ENCODE results near the gene MIER2.

Gene MIER2

DNA sequence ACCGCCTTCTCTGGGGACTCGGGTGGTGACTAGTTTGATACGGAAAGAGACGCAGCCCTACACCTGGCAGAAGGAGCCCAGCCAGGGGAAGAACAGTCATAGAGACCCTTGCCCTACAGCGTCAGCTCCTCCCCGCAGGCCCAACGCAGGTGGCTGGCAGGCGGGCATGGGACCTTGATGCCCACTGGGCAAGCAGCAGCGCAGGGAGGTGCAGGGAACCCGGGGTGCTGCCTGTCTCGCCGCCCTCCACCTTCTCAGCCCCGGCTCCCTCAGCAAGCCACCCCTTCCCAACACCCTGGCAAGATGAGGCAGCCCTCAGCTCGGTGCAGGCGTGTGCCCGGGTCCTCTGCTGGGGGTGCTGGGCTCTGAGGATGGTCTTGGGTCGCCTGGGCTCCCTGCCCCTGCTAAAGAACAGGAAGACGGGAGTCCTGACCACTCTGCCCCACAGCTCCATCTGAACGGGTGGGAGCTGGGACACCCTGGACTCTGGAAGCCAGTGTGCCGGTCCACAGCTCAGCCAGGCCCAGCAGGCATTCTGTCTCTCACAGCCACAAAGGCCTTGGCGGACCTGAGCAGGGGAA is 9.0 kb downstream of the MIER2 start:
- no peak for ATAC-seq
- TF ChIP-seq, protein P1, sequence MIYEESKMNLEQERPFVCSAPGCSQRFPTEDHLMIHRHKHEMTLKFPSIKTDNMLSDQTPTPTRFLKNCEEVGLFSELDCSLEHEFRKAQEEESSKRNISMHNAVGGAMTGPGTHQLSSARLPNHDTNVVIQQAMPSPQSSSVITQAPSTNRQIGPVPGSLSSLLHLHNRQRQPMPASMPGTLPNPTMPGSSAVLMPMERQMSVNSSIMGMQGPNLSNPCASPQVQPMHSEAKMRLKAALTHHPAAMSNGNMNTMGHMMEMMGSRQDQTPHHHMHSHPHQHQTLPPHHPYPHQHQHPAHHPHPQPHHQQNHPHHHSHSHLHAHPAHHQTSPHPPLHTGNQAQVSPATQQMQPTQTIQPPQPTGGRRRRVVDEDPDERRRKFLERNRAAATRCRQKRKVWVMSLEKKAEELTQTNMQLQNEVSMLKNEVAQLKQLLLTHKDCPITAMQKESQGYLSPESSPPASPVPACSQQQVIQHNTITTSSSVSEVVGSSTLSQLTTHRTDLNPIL (CRISPR knock-in tag; IDR thresholded peaks at IDR 0.05; ENCODE audit: low read depth), result no peak

DNA sequence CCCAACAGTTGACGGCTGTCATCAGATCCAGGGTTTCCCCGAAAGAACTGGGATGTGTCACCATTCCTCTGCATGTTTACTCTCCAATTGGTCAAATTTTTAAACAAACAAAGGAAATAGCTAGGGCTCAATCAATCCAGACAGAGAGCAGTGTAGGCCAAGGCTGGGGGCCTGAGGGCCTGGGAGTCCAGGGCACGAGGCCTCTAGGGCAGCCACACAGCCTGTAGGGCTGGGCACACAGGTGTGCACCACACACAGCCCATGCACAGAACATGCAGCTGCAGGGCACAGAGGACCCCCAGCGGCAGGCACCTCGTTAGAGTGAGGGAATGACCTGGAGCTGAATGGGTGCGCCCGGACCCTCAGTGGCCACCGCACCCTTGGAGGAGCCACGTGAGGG is 9.5 kb downstream of the MIER2 start:
- TF ChIP-seq SNAI2 (CRISPR knock-in tag; IDR thresholded peaks at IDR 0.05) (no peak), ZNF565 (CRISPR knock-in tag; conservative IDR thresholded peaks at IDR 0.05; ENCODE audit: low read depth) (no peak), ISL1 (CRISPR knock-in tag; IDR thresholded peaks at IDR 0.05) (no peak), RARB (CRISPR knock-in tag; IDR thresholded peaks at IDR 0.05) (no peak), ZNF8 (CRISPR knock-in tag; IDR thresholded peaks at IDR 0.05) (no peak), ZNF70 (CRISPR knock-in tag; IDR thresholded peaks at IDR 0.05) (no peak), OSR1 (CRISPR knock-in tag; IDR thresholded peaks at IDR 0.05) (no peak)
- TF ChIP-seq, protein P2, sequence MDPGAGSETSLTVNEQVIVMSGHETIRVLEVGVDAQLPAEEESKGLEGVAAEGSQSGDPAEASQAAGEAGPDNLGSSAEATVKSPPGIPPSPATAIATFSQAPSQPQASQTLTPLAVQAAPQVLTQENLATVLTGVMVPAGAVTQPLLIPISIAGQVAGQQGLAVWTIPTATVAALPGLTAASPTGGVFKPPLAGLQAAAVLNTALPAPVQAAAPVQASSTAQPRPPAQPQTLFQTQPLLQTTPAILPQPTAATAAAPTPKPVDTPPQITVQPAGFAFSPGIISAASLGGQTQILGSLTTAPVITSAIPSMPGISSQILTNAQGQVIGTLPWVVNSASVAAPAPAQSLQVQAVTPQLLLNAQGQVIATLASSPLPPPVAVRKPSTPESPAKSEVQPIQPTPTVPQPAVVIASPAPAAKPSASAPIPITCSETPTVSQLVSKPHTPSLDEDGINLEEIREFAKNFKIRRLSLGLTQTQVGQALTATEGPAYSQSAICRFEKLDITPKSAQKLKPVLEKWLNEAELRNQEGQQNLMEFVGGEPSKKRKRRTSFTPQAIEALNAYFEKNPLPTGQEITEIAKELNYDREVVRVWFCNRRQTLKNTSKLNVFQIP (CRISPR knock-in tag; IDR thresholded peaks at IDR 0.05; ENCODE audit: borderline replicate concordance, low read depth), result no peak
- TF ChIP-seq, protein P1 (CRISPR knock-in tag; IDR thresholded peaks at IDR 0.05; ENCODE audit: low read depth), result no peak
- TF ChIP-seq, protein P3, sequence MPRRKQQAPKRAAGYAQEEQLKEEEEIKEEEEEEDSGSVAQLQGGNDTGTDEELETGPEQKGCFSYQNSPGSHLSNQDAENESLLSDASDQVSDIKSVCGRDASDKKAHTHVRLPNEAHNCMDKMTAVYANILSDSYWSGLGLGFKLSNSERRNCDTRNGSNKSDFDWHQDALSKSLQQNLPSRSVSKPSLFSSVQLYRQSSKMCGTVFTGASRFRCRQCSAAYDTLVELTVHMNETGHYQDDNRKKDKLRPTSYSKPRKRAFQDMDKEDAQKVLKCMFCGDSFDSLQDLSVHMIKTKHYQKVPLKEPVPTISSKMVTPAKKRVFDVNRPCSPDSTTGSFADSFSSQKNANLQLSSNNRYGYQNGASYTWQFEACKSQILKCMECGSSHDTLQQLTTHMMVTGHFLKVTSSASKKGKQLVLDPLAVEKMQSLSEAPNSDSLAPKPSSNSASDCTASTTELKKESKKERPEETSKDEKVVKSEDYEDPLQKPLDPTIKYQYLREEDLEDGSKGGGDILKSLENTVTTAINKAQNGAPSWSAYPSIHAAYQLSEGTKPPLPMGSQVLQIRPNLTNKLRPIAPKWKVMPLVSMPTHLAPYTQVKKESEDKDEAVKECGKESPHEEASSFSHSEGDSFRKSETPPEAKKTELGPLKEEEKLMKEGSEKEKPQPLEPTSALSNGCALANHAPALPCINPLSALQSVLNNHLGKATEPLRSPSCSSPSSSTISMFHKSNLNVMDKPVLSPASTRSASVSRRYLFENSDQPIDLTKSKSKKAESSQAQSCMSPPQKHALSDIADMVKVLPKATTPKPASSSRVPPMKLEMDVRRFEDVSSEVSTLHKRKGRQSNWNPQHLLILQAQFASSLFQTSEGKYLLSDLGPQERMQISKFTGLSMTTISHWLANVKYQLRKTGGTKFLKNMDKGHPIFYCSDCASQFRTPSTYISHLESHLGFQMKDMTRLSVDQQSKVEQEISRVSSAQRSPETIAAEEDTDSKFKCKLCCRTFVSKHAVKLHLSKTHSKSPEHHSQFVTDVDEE (CRISPR knock-in tag; IDR thresholded peaks at IDR 0.05), result no peak
- ATAC-seq, result no peak

DNA sequence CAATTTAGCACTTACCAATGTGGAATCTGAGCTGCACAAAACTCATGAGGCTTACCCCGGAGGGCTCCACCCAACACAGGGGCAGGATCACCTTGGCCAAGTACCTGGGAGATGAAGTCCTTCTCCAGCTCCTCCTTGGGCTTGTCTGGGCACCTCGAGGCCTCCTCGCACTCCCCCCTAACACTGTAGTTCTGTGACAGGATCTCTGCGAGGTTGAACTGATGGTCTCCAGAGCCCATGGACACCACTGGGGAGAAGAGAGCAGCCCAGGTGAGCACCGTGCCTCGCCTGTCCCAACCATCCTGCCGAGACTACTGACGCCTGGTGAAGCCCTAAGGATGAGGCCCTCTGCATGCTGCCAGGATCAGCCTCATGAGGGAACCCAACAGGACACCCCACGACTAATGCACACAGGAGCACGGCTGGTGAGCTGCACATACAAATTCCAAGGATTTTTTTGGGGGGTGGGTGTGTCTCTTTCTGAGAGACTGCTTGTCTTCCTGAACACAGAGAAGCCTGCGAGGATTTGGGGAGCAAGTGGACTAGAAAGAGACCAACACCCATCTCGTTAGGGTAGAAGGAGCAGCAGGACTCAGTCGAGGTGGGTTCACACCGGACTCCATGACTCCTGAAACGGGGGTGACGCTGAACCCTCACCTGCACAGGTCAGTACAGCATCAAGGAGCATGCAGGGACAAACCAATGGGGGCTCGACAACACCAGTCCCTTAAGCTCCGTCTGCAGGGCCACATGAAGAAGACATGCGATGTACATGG is 10.1 kb downstream of the MIER2 start:
- no peak for TF ChIP-seq SNAI2 (CRISPR knock-in tag; IDR thresholded peaks at IDR 0.05)
- TF ChIP-seq RARB (CRISPR knock-in tag; IDR thresholded peaks at IDR 0.05), result no peak
- no peak for TF ChIP-seq PPARA (CRISPR knock-in tag; IDR thresholded peaks at IDR 0.05; ENCODE audit: borderline replicate concordance)
- TF ChIP-seq GLIS3 (CRISPR knock-in tag; IDR thresholded peaks at IDR 0.05), result no peak
- TF ChIP-seq ZNF8 (CRISPR knock-in tag; IDR thresholded peaks at IDR 0.05), result no peak
- no peak for TF ChIP-seq TOX (CRISPR knock-in tag; IDR thresholded peaks at IDR 0.05; ENCODE audit: borderline replicate concordance)
- no peak for TF ChIP-seq ARNTL (CRISPR knock-in tag; IDR thresholded peaks at IDR 0.05; ENCODE audit: borderline replicate concordance, low read depth)
- TF ChIP-seq, protein P2 (CRISPR knock-in tag; IDR thresholded peaks at IDR 0.05; ENCODE audit: borderline replicate concordance, low read depth), result no peak
- TF ChIP-seq ZFP3 (CRISPR knock-in tag; IDR thresholded peaks at IDR 0.05), result no peak
- no peak for TF ChIP-seq ESRRG (CRISPR knock-in tag; IDR thresholded peaks at IDR 0.05)
- TF ChIP-seq ISL1 (CRISPR knock-in tag; IDR thresholded peaks at IDR 0.05), result no peak
- TF ChIP-seq, protein P3 (CRISPR knock-in tag; IDR thresholded peaks at IDR 0.05), result no peak
- no peak for TF ChIP-seq BACH2 (CRISPR knock-in tag; IDR thresholded peaks at IDR 0.05; ENCODE audit: borderline replicate concordance)
- TF ChIP-seq CSDC2 (CRISPR knock-in tag; IDR thresholded peaks at IDR 0.05), result no peak
- TF ChIP-seq, protein P1 (CRISPR knock-in tag; IDR thresholded peaks at IDR 0.05; ENCODE audit: low read depth), result no peak
- TF ChIP-seq OSR1 (CRISPR knock-in tag; IDR thresholded peaks at IDR 0.05), result no peak
- ATAC-seq, result no peak
